Measurements from ENCODE around the gene PTPRN2.

DNA sequence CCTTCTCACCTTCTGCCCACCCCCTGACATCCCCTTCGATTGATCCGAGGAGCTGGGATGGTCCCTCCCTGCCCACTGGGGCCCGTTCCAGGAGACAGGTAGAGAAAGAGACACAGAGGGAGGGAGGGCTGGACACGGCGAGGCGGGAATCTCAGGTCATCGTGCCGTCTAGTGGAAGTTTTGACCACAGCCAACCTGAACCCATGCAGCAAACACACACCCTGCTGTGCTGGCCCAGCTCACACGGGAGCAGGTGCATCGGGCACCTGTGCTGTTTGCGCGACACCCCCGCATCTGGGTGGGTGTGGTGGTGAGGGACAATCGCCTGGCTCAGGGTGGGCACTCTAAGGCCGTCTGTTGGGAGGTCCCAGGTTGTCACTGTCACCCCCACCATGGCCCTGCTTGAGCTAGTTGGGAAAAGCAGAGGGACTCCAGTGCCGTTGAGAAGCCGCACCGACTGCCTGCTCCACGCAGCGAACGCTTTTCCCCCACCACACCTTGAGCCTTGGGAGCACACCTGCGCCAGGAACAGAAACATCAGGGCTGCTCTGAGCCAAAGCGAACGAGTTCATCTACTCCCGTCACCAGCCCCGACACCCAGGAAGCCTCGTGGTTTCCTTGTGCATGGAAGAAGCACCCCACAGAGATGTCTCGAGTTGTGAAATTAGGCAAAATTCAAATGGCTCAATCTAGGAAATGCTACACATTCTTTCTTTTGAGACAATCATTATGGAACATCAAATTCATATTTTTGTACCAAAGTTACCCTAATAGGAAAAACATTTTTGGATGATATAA lies 965.0 kb downstream of the PTPRN2 start:
- TF ChIP-seq, protein P1, sequence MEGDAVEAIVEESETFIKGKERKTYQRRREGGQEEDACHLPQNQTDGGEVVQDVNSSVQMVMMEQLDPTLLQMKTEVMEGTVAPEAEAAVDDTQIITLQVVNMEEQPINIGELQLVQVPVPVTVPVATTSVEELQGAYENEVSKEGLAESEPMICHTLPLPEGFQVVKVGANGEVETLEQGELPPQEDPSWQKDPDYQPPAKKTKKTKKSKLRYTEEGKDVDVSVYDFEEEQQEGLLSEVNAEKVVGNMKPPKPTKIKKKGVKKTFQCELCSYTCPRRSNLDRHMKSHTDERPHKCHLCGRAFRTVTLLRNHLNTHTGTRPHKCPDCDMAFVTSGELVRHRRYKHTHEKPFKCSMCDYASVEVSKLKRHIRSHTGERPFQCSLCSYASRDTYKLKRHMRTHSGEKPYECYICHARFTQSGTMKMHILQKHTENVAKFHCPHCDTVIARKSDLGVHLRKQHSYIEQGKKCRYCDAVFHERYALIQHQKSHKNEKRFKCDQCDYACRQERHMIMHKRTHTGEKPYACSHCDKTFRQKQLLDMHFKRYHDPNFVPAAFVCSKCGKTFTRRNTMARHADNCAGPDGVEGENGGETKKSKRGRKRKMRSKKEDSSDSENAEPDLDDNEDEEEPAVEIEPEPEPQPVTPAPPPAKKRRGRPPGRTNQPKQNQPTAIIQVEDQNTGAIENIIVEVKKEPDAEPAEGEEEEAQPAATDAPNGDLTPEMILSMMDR (IDR thresholded peaks at IDR 0.05), result no peak
- no peak for TF ChIP-seq ZFX (IDR thresholded peaks at IDR 0.05; ENCODE audit: borderline replicate concordance)
